Suprapubic skin (tissue), 3 donors: ENCODE results near the gene ZBTB5.

ENCODE experiments used
- CTCF ChIP-seq, 2 donors: fragments of 200-600 bp in 1 of 2; fragments of 450-650 bp in 1 of 2; sonication (generic) in 1 of 2; IDR thresholded peaks; one replicate each; pipeline ENCODE4 v1.5.1; 2016 to 2019; ENCODE audit warnings: antibody characterized with exemption in 2 of 2, mild to moderate bottlenecking in 1 of 2, moderate library complexity in 1 of 2
- POLR2AphosphoS5 ChIP-seq, 3 donors: sonication (generic); formaldehyde crosslinking; IDR thresholded peaks; one replicate each; pipeline ENCODE4 v1.6.1; 2017; ENCODE audit warnings: antibody characterized with exemption in 3 of 3

- TF ChIP-seq POLR2AphosphoS5 (IDR thresholded peaks at IDR 0.05) (no peak), CTCF (IDR thresholded peaks at IDR 0.05) (no peak)
Observed at GRCh38 chr9:37496020-37496419, 30.8 kb upstream of the ZBTB5 start.
